H1 (cell line): ENCODE data around the gene VOPP1. TPM values are rescaled to one million over a fixed set of nuclear protein-coding genes. Genes with fewer than 3 reads are reported as not detected.

Experiments used
- TAF1 ChIP-seq: IDR thresholded peaks from 2 replicates; pipeline ENCODE4 v1.6.1; 2011; ENCODE audit warnings: mild to moderate bottlenecking, low read depth, low read length
- polyA plus RNA-seq, 7 experiments: library from polyadenylated mRNA; depleted of rRNA in 3 of 7; stranded (reverse) in 5 of 7; unstranded in 2 of 7; fragments of >200 nt in 5 of 7; fragments of 200-250 nt in 2 of 7; gene quantifications; 1 replicate in 5 of 7; 2 replicates in 1 of 7; 4 replicates in 1 of 7; pipeline versions ENCODE4 v1.2.1 to v1.2.3, GENCODE V29; 2011 to 2013; ENCODE audit warnings: missing spikeins in 2 of 7, mixed read lengths in 2 of 7
- total RNA-seq: library from RNA; stranded (reverse); fragmentation: NEBNext Ultra II Directional; extraction: Animal tissue kit (Norgen Biotek cat#: 25700); gene quantifications from 2 replicates; pipeline ENCODE4 v1.2.1, GENCODE V29; 2021

Gene VOPP1
- total and polyA plus RNA-seq, 2 of the 8 experiments (the other 6 are each of a cell fraction or from before 2014, with no cell fraction given): 44.7 to 83.0 TPM

DNA sequence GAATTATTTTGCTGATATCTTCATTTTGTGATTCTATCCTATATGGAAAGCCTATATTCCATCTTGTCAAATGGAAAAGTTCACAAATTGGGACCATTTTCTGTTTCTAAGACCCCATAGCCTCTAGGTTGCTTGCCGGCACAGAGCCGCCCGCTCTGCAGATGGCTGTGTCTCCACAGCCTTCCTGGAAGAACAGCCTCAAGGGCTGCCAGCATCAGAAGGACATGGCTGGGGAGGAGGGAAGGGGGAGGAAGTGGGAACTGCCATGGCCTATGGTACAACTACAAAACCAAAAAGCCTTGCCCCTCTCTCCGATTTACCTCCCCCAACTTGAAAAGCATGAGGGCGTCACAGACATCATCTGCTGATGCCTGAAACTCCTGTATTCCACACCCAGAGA, 131.3 kb downstream of the VOPP1 start (continued):
- TF ChIP-seq TAF1: no peak
